ENCODE data around the gene FCHSD1. TPM values are rescaled to one million over a fixed set of nuclear protein-coding genes. Genes with fewer than 3 reads are reported as not detected.
A peak's percentile ranks its signal among the peaks of the same experiment; 100 is the strongest.
"Not testable (repeated sequence)": the region's sequence is repeated elsewhere in the genome, so short reads cannot be mapped to it uniquely, and the experiment has no call there.

The FCHSD1 gene
- total RNA-seq, 1 donor from 2014 or later: 38.5 TPM

GRCh38 chr5:141617128-141617527 is 34.1 kb downstream of the FCHSD1 start:
- Histone ChIP-seq H3K36me3 (ENCODE audit: control insufficient read depth, insufficient read depth, low read length) (peaks cover 2% of the 10 kb centered on the region), H3K4me3 (ENCODE audit: low read depth, low read length) (peak overlapping the region; percentile 90), H3K27me3 (ENCODE audit: control insufficient read depth, insufficient read depth, low read length) (no peaks in the 10 kb centered on the region)
- no peak for DNase-seq (ENCODE audit: low read depth)
- TF ChIP-seq CTCF (IDR thresholded peaks at IDR 0.05; ENCODE audit: insufficient read depth, low read length, poor library complexity, severe bottlenecking): no peak

- TF ChIP-seq CTCF (IDR thresholded peaks at IDR 0.05; ENCODE audit: insufficient read depth, low read length, poor library complexity, severe bottlenecking): no peak
- DNase-seq (ENCODE audit: low read depth): no peak
- no peaks in the 10 kb centered on the region for H3K36me3 ChIP-seq (ENCODE audit: control insufficient read depth, insufficient read depth, low read length)
- H3K27me3 ChIP-seq (ENCODE audit: control insufficient read depth, insufficient read depth, low read length): no peaks in the 10 kb centered on the region
- H3K4me3 ChIP-seq (ENCODE audit: low read depth, low read length): no peak overlapping the region
Measured at GRCh38 chr5:141615991-141616720, 35.1 kb downstream of the FCHSD1 start.

GRCh38 chr5:141613344-141613743 is 37.9 kb downstream of the FCHSD1 start:
- H3K36me3 ChIP-seq (ENCODE audit: control insufficient read depth, insufficient read depth, low read length): no peaks in the 10 kb centered on the region
- DNase-seq (ENCODE audit: low read depth): no peak
- no peak for TF ChIP-seq CTCF (IDR thresholded peaks at IDR 0.05; ENCODE audit: insufficient read depth, low read length, poor library complexity, severe bottlenecking)
- no peaks in the 10 kb centered on the region for H3K27me3 ChIP-seq (ENCODE audit: control insufficient read depth, insufficient read depth, low read length)
- no peak overlapping the region for H3K4me3 ChIP-seq (ENCODE audit: low read depth, low read length)

GRCh38 chr5:141611289-141611688 is 39.9 kb downstream of the FCHSD1 start:
- Histone ChIP-seq H3K4me3 (ENCODE audit: low read depth, low read length) (no peak overlapping the region), H3K36me3 (ENCODE audit: control insufficient read depth, insufficient read depth, low read length) (no peaks in the 10 kb centered on the region), H3K27me3 (ENCODE audit: control insufficient read depth, insufficient read depth, low read length) (no peaks in the 10 kb centered on the region)
- no peak for DNase-seq (ENCODE audit: low read depth)
- no peak for TF ChIP-seq CTCF (IDR thresholded peaks at IDR 0.05; ENCODE audit: insufficient read depth, low read length, poor library complexity, severe bottlenecking)

- H3K27me3 ChIP-seq (ENCODE audit: control insufficient read depth, insufficient read depth, low read length); H3K36me3 ChIP-seq (ENCODE audit: control insufficient read depth, insufficient read depth, low read length); H3K4me3 ChIP-seq (ENCODE audit: low read depth, low read length); DNase-seq (ENCODE audit: low read depth): not testable (repeated sequence)
Measured at GRCh38 chr5:141609921-141610320, 41.3 kb downstream of the FCHSD1 start.

- Histone ChIP-seq H3K4me3 (ENCODE audit: low read depth, low read length) (no peak overlapping the region), H3K36me3 (ENCODE audit: control insufficient read depth, insufficient read depth, low read length) (no peaks in the 10 kb centered on the region), H3K27me3 (ENCODE audit: control insufficient read depth, insufficient read depth, low read length) (no peaks in the 10 kb centered on the region)
- no peak for TF ChIP-seq CTCF (IDR thresholded peaks at IDR 0.05; ENCODE audit: insufficient read depth, low read length, poor library complexity, severe bottlenecking)
- DNase-seq (ENCODE audit: low read depth): no peak
Measured at GRCh38 chr5:141609044-141609443, 42.2 kb downstream of the FCHSD1 start.
